ENCODE data around the gene NTRK3. TPM values are rescaled to one million over a fixed set of nuclear protein-coding genes. Genes with fewer than 3 reads are reported as not detected.

Gene NTRK3
- total and polyA plus RNA-seq, 9 donors: 1.8 to 7.9 (median 3.2) TPM

DNA sequence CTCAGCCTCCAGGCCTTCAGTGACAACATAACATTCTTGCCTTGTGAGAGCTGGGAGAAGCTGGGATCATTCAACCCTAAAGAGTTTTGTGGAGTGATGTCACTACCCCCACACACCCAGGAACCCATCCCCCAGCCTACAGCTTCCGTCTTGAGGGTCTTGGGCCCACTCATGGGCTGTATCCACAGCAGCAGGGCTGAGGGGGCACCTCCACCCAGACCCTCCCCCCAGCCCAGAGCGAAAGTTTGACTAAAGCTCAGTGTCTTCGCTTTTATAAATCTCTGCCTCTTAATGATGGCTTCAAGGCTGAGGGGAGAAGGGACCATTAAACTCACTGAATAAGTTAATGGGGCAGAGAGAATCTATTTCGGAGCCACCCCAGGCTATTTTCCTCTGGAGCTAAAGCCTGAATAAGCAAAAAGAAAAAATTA, 23.8 kb downstream of the NTRK3 start:
- Histone ChIP-seq H3K27ac (ENCODE audit: low read length) (no peak overlapping the region), H3K36me3 (ENCODE audit: control insufficient read depth, insufficient read depth, low read length) (no peaks in the 10 kb centered on the region), H3K4me1 (ENCODE audit: control insufficient read depth, insufficient read depth, low read length) (no peaks in the 10 kb centered on the region), H3K27me3 (ENCODE audit: control insufficient read depth, insufficient read depth, low read length) (no peaks in the 10 kb centered on the region), H3K9me3 (replicated peaks; ENCODE audit: control insufficient read depth, low read depth, low read length) (no peaks in the 10 kb centered on the region), H3K4me3 (ENCODE audit: low read length) (no peak overlapping the region)
- no peak for DNase-seq
- no CpG with 5 or more reads among the region's 4 CpGs for WGBS (ENCODE audit: insufficient coverage)

DNA sequence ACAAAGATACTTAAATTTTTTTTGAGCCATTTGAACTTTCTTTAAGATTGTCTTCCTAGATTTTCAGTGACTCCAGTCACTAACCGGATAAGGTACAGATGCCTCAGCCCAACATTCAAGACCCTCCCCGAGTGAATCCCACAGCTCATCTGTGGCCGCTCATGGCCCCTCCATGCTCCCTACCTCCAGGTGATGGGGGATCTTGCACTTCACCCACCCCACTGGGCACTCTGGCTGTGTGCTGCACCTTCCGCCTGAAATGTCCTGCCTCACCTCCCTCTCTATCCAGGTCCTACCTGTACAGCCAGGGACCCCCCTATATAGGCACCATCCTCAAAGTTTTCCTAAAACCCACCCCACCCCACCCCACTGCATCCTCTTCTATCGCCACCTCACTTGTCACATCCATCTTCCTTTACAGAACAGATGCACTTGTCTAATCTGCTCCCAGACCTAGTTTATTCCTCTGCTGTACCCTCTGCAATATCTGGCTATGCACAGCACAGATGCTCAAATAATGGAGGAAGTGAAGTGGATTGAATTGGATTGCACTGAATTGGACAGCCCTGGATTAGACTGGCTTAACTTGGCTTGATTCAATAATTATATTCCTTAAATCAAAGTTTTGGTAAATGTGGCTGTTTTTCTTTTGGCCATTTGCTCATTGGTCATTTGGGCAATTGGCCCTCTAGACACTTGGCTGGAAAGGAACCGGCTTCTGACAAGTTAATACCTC, 24.5 kb downstream of the NTRK3 start:
- no peaks in the 10 kb centered on the region for H3K27me3 ChIP-seq (ENCODE audit: control insufficient read depth, insufficient read depth, low read length)
- no peak overlapping the region for H3K27ac ChIP-seq (ENCODE audit: low read length)
- no peaks in the 10 kb centered on the region for H3K36me3 ChIP-seq (ENCODE audit: control insufficient read depth, insufficient read depth, low read length)
- no peaks in the 10 kb centered on the region for H3K9me3 ChIP-seq (replicated peaks; ENCODE audit: control insufficient read depth, low read depth, low read length)
- WGBS (ENCODE audit: insufficient coverage): 89% methylated on average over 6 of the region's 6 CpGs
- no peak for DNase-seq
- H3K4me3 ChIP-seq (ENCODE audit: low read length): no peak overlapping the region
- H3K4me1 ChIP-seq (ENCODE audit: control insufficient read depth, insufficient read depth, low read length): no peaks in the 10 kb centered on the region

DNA sequence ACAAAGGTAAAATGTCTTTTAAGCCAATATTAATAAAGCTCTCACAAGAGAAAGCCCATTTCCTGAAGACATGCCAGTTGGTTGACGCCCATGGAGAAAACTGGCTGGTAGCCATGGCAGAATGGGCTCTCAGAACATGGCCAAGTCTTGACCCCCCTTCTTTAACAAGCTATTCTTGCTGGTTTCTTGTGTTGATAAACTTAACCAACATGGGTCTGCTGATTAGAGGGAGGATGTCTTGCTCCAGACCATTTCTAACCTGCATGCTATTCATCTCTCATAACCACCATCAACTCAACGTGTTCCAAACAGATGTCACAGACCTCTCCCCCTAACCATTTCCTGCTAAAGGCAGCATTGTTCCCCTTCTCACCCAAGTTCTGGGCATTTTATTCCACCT, 25.7 kb downstream of the NTRK3 start:
- WGBS (ENCODE audit: insufficient coverage): 29% methylated on average over 1 of the region's 2 CpGs
- Histone ChIP-seq H3K4me1 (ENCODE audit: control insufficient read depth, insufficient read depth, low read length) (no peaks in the 10 kb centered on the region), H3K36me3 (ENCODE audit: control insufficient read depth, insufficient read depth, low read length) (no peaks in the 10 kb centered on the region), H3K4me3 (ENCODE audit: low read length) (no peak overlapping the region), H3K27me3 (ENCODE audit: control insufficient read depth, insufficient read depth, low read length) (no peaks in the 10 kb centered on the region), H3K27ac (ENCODE audit: low read length) (no peak overlapping the region), H3K9me3 (replicated peaks; ENCODE audit: control insufficient read depth, low read depth, low read length) (no peaks in the 10 kb centered on the region)
- no peak for DNase-seq

GRCh38 chr15:88225461-88225860, 31.1 kb downstream of the NTRK3 start:
- Histone ChIP-seq H3K27ac (ENCODE audit: low read length) (no peak overlapping the region), H3K36me3 (ENCODE audit: control insufficient read depth, insufficient read depth, low read length) (no peaks in the 10 kb centered on the region), H3K4me1 (ENCODE audit: control insufficient read depth, insufficient read depth, low read length) (peaks cover 26% of the 10 kb centered on the region), H3K4me3 (ENCODE audit: low read length) (no peak overlapping the region), H3K27me3 (ENCODE audit: control insufficient read depth, insufficient read depth, low read length) (no peaks in the 10 kb centered on the region), H3K9me3 (replicated peaks; ENCODE audit: control insufficient read depth, low read depth, low read length) (no peaks in the 10 kb centered on the region)
- 63% methylated on average over 1 of the region's 5 CpGs for WGBS (ENCODE audit: insufficient coverage)
- DNase-seq: no peak

DNA sequence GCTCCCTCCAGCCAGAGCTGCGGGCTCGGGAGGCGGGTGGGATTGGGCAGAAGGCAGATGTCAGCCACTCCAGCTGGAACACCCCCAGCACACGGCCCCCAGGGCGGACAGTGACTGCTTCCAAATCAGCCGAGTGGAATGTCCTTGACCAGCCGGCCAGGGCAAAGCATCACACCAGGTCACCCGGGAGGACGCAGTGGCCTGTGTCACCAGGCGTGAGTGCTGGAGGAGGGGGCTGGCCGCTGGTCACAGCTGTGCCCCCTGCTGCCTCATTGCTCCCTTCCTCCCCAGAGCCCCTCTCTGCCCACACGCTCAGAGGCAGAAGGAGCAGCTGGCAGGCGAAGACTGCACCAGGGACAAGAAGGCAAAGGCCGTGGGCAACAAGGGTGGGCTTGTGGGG, 33.5 kb downstream of the NTRK3 start:
- no peak overlapping the region for H3K4me3 ChIP-seq (ENCODE audit: low read length)
- WGBS (ENCODE audit: insufficient coverage): 72% methylated on average over 3 of the region's 14 CpGs
- DNase-seq: no peak
- no peaks in the 10 kb centered on the region for H3K36me3 ChIP-seq (ENCODE audit: control insufficient read depth, insufficient read depth, low read length)
- H3K9me3 ChIP-seq (replicated peaks; ENCODE audit: control insufficient read depth, low read depth, low read length): no peaks in the 10 kb centered on the region
- peaks cover 42% of the 10 kb centered on the region for H3K4me1 ChIP-seq (ENCODE audit: control insufficient read depth, insufficient read depth, low read length)
- H3K27ac ChIP-seq (ENCODE audit: low read length): no peak overlapping the region
- H3K27me3 ChIP-seq (ENCODE audit: control insufficient read depth, insufficient read depth, low read length): no peaks in the 10 kb centered on the region

DNA sequence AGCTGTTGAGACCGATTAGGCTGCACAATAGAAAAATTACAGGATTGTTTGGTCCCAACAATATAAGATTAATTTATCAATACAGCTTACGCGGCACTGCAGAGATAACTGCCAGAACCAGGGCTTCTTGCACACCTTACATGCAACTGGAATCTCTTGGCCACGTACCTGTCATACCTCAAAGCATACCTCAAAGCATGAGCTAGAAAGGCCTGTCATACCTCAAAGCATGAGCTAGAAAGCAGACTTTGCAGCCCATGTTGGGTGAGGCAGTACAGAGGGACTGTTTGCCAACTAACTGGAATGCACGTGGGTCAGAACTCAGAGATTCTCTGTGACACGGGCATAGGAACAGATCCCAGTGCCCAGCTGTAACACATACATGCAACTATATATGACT, 34.7 kb downstream of the NTRK3 start:
- Histone ChIP-seq H3K27me3 (ENCODE audit: control insufficient read depth, insufficient read depth, low read length) (no peaks in the 10 kb centered on the region), H3K9me3 (replicated peaks; ENCODE audit: control insufficient read depth, low read depth, low read length) (no peaks in the 10 kb centered on the region), H3K4me1 (ENCODE audit: control insufficient read depth, insufficient read depth, low read length) (peaks cover 42% of the 10 kb centered on the region), H3K4me3 (ENCODE audit: low read length) (no peak overlapping the region), H3K27ac (ENCODE audit: low read length) (no peak overlapping the region), H3K36me3 (ENCODE audit: control insufficient read depth, insufficient read depth, low read length) (no peaks in the 10 kb centered on the region)
- WGBS (ENCODE audit: insufficient coverage): 77% methylated on average over 4 of the region's 6 CpGs
- DNase-seq: no peak

DNA sequence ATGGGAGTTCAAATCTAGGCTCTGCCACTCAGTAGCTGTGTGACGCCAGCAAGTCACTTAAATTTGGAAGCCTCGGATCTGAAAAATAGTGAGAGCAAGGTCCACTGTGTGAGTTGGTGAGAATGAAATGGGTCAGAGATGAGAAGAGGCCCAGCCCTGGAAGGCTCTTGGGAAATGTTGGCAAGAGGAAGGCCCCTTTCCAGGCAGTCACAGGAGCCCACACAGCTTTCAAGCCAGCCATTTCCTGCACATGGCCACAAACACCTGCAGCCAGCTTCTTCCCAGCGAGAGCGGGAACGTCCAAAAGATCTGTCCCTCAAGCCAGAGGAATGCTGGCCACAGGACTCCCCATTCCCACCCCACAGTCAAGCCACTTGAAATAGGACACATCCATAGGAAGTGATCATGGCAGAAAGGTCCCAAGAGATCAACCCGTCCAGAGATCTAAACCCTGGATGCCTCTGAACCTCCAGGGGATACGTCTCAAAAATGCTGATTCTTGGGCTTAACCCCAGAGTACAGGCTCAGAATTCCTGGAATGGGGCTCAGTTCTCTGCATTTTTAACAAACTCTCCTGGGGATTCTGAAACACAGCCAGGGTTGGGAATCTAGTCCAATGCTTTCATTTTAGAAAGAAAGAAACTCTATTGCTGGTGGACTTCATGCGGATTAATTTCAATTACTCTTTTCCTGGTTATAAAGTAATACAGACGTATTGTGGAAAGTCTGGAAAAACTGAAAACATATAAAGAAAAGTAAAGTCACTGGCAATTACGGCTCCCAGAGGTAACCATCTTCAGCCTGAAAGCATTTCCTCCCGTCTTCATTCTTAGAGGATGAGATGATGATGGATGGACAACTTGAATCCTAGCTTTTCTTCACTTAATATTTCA, 35.9 kb downstream of the NTRK3 start:
- Histone ChIP-seq H3K27me3 (ENCODE audit: control insufficient read depth, insufficient read depth, low read length) (no peaks in the 10 kb centered on the region), H3K27ac (ENCODE audit: low read length) (peak overlapping the region; percentile 29), H3K9me3 (replicated peaks; ENCODE audit: control insufficient read depth, low read depth, low read length) (no peaks in the 10 kb centered on the region), H3K4me1 (ENCODE audit: control insufficient read depth, insufficient read depth, low read length) (peaks cover 42% of the 10 kb centered on the region), H3K36me3 (ENCODE audit: control insufficient read depth, insufficient read depth, low read length) (no peaks in the 10 kb centered on the region), H3K4me3 (ENCODE audit: low read length) (no peak overlapping the region)
- peak; percentile 68 for DNase-seq
- 56% methylated on average over 6 of the region's 11 CpGs for WGBS (ENCODE audit: insufficient coverage)

DNA sequence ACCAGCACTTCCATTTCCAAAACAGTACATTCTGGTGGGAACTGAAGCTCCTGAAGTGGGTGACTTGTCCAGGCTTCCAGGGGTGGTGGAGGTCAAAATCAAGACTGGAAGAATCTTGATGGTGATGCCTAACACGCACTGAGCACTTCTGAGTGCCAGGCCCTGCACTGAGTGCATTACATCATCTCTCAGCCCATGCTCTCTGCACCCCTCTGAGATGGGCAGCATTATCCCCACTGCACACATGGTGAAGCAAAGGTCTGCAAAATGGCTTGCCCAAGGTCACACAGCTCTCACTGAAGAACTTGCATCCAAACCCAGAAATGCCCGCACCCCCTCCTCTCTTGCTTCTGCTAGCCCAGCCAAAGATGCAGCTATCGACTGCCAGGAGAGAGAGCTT, 36.9 kb downstream of the NTRK3 start:
- 91% methylated on average over 1 of the region's 3 CpGs for WGBS (ENCODE audit: insufficient coverage)
- Histone ChIP-seq H3K36me3 (ENCODE audit: control insufficient read depth, insufficient read depth, low read length) (no peaks in the 10 kb centered on the region), H3K9me3 (replicated peaks; ENCODE audit: control insufficient read depth, low read depth, low read length) (no peaks in the 10 kb centered on the region), H3K4me1 (ENCODE audit: control insufficient read depth, insufficient read depth, low read length) (peaks cover 42% of the 10 kb centered on the region), H3K4me3 (ENCODE audit: low read length) (no peak overlapping the region), H3K27ac (ENCODE audit: low read length) (no peak overlapping the region), H3K27me3 (ENCODE audit: control insufficient read depth, insufficient read depth, low read length) (no peaks in the 10 kb centered on the region)
- DNase-seq: no peak

DNA sequence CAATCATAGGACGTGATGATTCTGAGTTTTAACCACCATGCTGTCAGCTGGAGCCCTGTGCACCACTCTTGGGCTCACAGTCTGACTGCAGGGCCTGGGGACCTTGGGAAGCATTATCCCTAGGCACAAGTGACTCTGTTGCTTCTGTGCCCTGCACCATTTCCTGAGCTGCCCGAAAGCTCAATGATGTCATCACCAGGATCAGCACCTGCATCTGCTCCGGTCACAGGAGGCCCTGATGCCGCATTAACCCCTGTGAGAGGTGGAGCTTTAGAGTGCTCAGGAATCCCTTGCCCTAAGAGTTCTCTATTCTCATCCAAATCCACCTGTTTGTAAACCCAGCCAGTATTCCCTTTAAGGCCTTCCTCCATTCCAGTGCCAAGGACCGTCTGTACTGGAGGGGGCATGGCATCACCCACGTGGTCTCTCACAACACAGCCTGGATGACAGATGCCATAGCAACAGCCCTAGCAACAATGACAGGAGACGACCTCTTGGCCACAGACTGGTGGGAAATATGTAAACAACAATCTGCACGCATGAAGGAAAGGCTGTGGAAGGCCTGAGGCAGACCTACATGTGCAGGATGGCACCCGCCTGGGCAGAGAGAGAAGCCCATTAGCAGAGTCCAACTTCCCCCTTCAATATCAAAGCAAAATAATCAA, 37.9 kb downstream of the NTRK3 start:
- 31% methylated on average over 4 of the region's 9 CpGs for WGBS (ENCODE audit: insufficient coverage)
- Histone ChIP-seq H3K4me3 (ENCODE audit: low read length) (no peak overlapping the region), H3K27ac (ENCODE audit: low read length) (peak overlapping the region; percentile 13), H3K27me3 (ENCODE audit: control insufficient read depth, insufficient read depth, low read length) (no peaks in the 10 kb centered on the region), H3K4me1 (ENCODE audit: control insufficient read depth, insufficient read depth, low read length) (peaks cover 39% of the 10 kb centered on the region), H3K9me3 (replicated peaks; ENCODE audit: control insufficient read depth, low read depth, low read length) (no peaks in the 10 kb centered on the region), H3K36me3 (ENCODE audit: control insufficient read depth, insufficient read depth, low read length) (no peaks in the 10 kb centered on the region)
- peak; percentile 49 for DNase-seq

DNA sequence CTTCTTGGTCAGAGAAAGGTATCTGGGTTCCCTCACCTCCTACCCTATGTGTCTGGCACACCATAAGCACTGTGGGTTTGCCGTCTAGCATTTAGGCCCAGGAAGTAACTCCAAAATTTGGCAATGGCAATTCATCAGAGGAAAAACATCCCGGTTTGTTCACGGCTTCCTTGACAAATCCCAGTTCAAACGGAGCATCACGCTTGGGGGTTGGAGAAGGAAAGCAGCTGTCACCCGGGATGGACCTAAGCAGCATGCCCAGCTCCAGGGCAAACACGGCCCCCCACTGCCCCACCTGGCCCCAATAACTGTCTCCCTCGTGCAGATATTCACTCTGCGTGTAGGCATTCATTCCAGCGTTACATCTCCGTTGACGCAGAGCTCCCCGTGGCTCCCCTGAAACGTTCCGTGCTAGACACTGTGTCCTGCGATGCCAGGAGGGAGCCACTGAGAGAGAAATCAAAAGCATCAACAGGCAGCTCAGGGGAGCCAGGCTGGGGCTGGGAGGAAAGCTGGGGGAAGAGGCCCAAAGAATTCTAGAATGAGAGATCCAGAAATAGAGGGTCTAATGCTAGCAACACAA, 41.4 kb downstream of the NTRK3 start:
- Histone ChIP-seq H3K4me1 (ENCODE audit: control insufficient read depth, insufficient read depth, low read length) (peaks cover 13% of the 10 kb centered on the region), H3K27me3 (ENCODE audit: control insufficient read depth, insufficient read depth, low read length) (no peaks in the 10 kb centered on the region), H3K4me3 (ENCODE audit: low read length) (no peak overlapping the region), H3K36me3 (ENCODE audit: control insufficient read depth, insufficient read depth, low read length) (no peaks in the 10 kb centered on the region), H3K9me3 (replicated peaks; ENCODE audit: control insufficient read depth, low read depth, low read length) (no peaks in the 10 kb centered on the region), H3K27ac (ENCODE audit: low read length) (no peak overlapping the region)
- DNase-seq: no peak
- WGBS (ENCODE audit: insufficient coverage): 59% methylated on average over 16 of the region's 16 CpGs
